LNCaP clone FGC (cell line): Measurements from ENCODE around the gene TBX4.

ENCODE experiments used
- DNase-seq: peaks from one replicate; pipeline ENCODE4 v3.0.0-alpha.2; 2011; ENCODE audit warnings: low read depth
- H3K4me3 ChIP-seq: 2 replicates; pipeline ENCODE4 v1.5.1; 2011; ENCODE audit warnings: mild to moderate bottlenecking, low read depth, low read length, control low read depth
- CTCF ChIP-seq: IDR thresholded peaks from 2 replicates; pipeline ENCODE4 v1.5.1; 2012; ENCODE audit warnings: mild to moderate bottlenecking; ENCODE audit not compliant: control insufficient read depth, insufficient read depth; ENCODE audit errors: extremely low read depth

TBX4 gene

GRCh38 chr17:61459939-61460718 is 7.9 kb downstream of the TBX4 start:
- no peak for TF ChIP-seq CTCF

GRCh38 chr17:61460796-61461585 is 8.8 kb downstream of the TBX4 start:
- H3K4me3 ChIP-seq, result no peak overlapping the region
- TF ChIP-seq CTCF, result no peak
- no peak for DNase-seq

More at GRCh38 chr17:61459939-61460718, 7.9 kb downstream of the TBX4 start:
- H3K4me3 ChIP-seq, result no peak overlapping the region
- no peak for DNase-seq

GRCh38 chr17:61461586-61461966 is 9.4 kb downstream of the TBX4 start:
- no peak for TF ChIP-seq CTCF
- H3K4me3 ChIP-seq, result no peak overlapping the region
- DNase-seq, result no peak

- TF ChIP-seq CTCF, result no peak
- DNase-seq, result no peak
- no peak overlapping the region for H3K4me3 ChIP-seq
Observed at GRCh38 chr17:61461967-61462718, 9.9 kb downstream of the TBX4 start.

- no peak for TF ChIP-seq CTCF
- no peak for DNase-seq
- no peak overlapping the region for H3K4me3 ChIP-seq
Observed at GRCh38 chr17:61462719-61463315, 10.6 kb downstream of the TBX4 start.

- no peak for TF ChIP-seq CTCF
- DNase-seq, result no peak
- no peak overlapping the region for H3K4me3 ChIP-seq
Observed at GRCh38 chr17:61463316-61464129, 11.3 kb downstream of the TBX4 start.
